Cardiac septum (tissue), 1 donor: ENCODE measurements around the gene IMPDH1. TPM values are rescaled to one million over a fixed set of nuclear protein-coding genes. Genes with fewer than 3 reads are reported as not detected.
A peak's percentile ranks its signal among the peaks of the same experiment; 100 is the strongest.

Source experiments
- DNase-seq: peaks from one replicate; pipeline ENCODE4 v3.0.0-alpha.2; 2020; ENCODE audit warnings: low spot score
- intact Hi-C: fragments of 100-400 bp; cut with DNase I; formaldehyde crosslinking; loops from one replicate; pipeline ENCODE4 v1.14.0; 2022
- total RNA-seq: library from RNA; stranded (reverse); fragmentation: NEBNext Ultra II Directional; extraction: Animal tissue kit (Norgen Biotek cat#: 25700); gene quantifications from one replicate; pipeline ENCODE4 v1.2.1, GENCODE V29; 2021
- donor health status: DM: no; HTN: no; CAD: no.

The IMPDH1 gene
- total RNA-seq, 1 donor from 2014 or later: 22.2 TPM

GRCh38 chr7:128351296-128352152 lies 58.3 kb downstream of the IMPDH1 start:
- intact Hi-C loops: loop anchor here (1.0 kb wide), 1 partner anchor 36 kb away; no protein-coding TSS in a partner anchor
- DNase-seq: no peak

- no peak for DNase-seq
- intact Hi-C loops: no loop called here
Observed at GRCh38 chr7:128350708-128351295, 59.0 kb downstream of the IMPDH1 start.

GRCh38 chr7:128349466-128349825 lies 60.3 kb downstream of the IMPDH1 start:
- DNase-seq: no peak
- intact Hi-C loops: loop anchor here (2.0 kb wide), 1 partner anchor 37 kb away; no protein-coding TSS in a partner anchor

GRCh38 chr7:128347647-128348097 lies 62.1 kb downstream of the IMPDH1 start:
- no peak for DNase-seq
- intact Hi-C loops: loop anchor here (2.0 kb wide), 1 partner anchor 39 kb away; no protein-coding TSS in a partner anchor

GRCh38 chr7:128344431-128344774 lies 65.4 kb downstream of the IMPDH1 start:
- DNase-seq: no peak
- intact Hi-C loops: no loop called here

- intact Hi-C loops: no loop called here
- DNase-seq: peak; percentile 92
Observed at GRCh38 chr7:128343554-128344430, 66.0 kb downstream of the IMPDH1 start, which contains the start of gene RBM28. TSS of gene RBM28 (minus strand) at chr7:128343908. CDS start at chr7:128343793, 115 bp downstream.

Other genes with a start within 250 kb of the IMPDH1 start
- gene LEP, start 168.7 kb downstream of the IMPDH1 start, total RNA-seq: 0.30 TPM
- 35.1 TPM for gene RBM28, start 66.1 kb downstream of the IMPDH1 start, total RNA-seq
- 2.4 TPM for gene PRRT4, start 48.3 kb downstream of the IMPDH1 start, total RNA-seq
- 14.0 TPM for gene HILPDA, start 45.9 kb upstream of the IMPDH1 start, total RNA-seq
- gene METTL2B, start 66.8 kb upstream of the IMPDH1 start, total RNA-seq: 22.8 TPM